Measurements from ENCODE around the gene MYBPC2. TPM values are rescaled to one million over a fixed set of nuclear protein-coding genes. Genes with fewer than 3 reads are reported as not detected.

The MYBPC2 gene
- total RNA-seq, 1 experiment from 2014 or later: 0.18 TPM

- Histone ChIP-seq H3K36me3 (ENCODE audit: control insufficient read depth, insufficient read depth, low read length) (no peaks in the 10 kb centered on the region), H3K27ac (ENCODE audit: low read length) (no peak overlapping the region), H3K9me3 (ENCODE audit: control insufficient read depth, insufficient read depth, low read depth, low read length) (no peaks in the 10 kb centered on the region), H3K4me3 (ENCODE audit: low read depth in 2 of 2, low read length in 2 of 2) (no peak overlapping the region), H3K27me3 (ENCODE audit: control insufficient read depth, insufficient read depth, low read length) (no peaks in the 10 kb centered on the region), H3K4me1 (ENCODE audit: control insufficient read depth, insufficient read depth, low read length) (no peaks in the 10 kb centered on the region)
- intact Hi-C loops (cut with micrococcal nuclease; ENCODE audit: unreplicated experiment) (no loop called here), in situ Hi-C loops (cut with HindIII; ENCODE audit: low pct_unique_long_range_greater_than_20kb, low sequenced_read_pairs) (no loop called here)
- CTCF ChIA-PET: no interaction called here
- no peak for DNase-seq (ENCODE audit: low read depth, low spot score)
- POLR2A ChIA-PET: no interaction called here
- ATAC-seq: no peak
- no peak for TF ChIP-seq SIN3A (IDR thresholded peaks at IDR 0.05; ENCODE audit: borderline replicate concordance, insufficient read depth, low read depth, low read length)
- no peak for TF ChIP-seq CTCF (IDR thresholded peaks at IDR 0.05)
- TF ChIP-seq, protein P1, sequence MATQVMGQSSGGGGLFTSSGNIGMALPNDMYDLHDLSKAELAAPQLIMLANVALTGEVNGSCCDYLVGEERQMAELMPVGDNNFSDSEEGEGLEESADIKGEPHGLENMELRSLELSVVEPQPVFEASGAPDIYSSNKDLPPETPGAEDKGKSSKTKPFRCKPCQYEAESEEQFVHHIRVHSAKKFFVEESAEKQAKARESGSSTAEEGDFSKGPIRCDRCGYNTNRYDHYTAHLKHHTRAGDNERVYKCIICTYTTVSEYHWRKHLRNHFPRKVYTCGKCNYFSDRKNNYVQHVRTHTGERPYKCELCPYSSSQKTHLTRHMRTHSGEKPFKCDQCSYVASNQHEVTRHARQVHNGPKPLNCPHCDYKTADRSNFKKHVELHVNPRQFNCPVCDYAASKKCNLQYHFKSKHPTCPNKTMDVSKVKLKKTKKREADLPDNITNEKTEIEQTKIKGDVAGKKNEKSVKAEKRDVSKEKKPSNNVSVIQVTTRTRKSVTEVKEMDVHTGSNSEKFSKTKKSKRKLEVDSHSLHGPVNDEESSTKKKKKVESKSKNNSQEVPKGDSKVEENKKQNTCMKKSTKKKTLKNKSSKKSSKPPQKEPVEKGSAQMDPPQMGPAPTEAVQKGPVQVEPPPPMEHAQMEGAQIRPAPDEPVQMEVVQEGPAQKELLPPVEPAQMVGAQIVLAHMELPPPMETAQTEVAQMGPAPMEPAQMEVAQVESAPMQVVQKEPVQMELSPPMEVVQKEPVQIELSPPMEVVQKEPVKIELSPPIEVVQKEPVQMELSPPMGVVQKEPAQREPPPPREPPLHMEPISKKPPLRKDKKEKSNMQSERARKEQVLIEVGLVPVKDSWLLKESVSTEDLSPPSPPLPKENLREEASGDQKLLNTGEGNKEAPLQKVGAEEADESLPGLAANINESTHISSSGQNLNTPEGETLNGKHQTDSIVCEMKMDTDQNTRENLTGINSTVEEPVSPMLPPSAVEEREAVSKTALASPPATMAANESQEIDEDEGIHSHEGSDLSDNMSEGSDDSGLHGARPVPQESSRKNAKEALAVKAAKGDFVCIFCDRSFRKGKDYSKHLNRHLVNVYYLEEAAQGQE (IDR thresholded peaks at IDR 0.05; ENCODE audit: insufficient read depth in 1 of 2, low read depth in 2 of 2, low read length in 1 of 2): no peak
- no peak for TF ChIP-seq TCF7L2 (IDR thresholded peaks at IDR 0.05; ENCODE audit: low read depth, low read length)
- TF ChIP-seq POLR2AphosphoS5 (IDR thresholded peaks at IDR 0.05; ENCODE audit: low read depth, low read length): no peak
- BruUV-seq (replicated peaks): no TSS peak
Observed at GRCh38 chr19:50420808-50421207, 11.9 kb upstream of the MYBPC2 start.

- TF ChIP-seq TCF7L2 (IDR thresholded peaks at IDR 0.05; ENCODE audit: low read depth, low read length) (no peak), SIN3A (IDR thresholded peaks at IDR 0.05; ENCODE audit: borderline replicate concordance, insufficient read depth, low read depth, low read length) (no peak), CTCF (IDR thresholded peaks at IDR 0.05) (no peak), POLR2AphosphoS5 (IDR thresholded peaks at IDR 0.05; ENCODE audit: low read depth, low read length) (no peak)
- TF ChIP-seq, protein P1 (IDR thresholded peaks at IDR 0.05; ENCODE audit: insufficient read depth in 1 of 2, low read depth in 2 of 2, low read length in 1 of 2): no peak
- CTCF ChIA-PET: interaction anchor here (0.7 kb wide), 1 partner anchor 381 kb away, joined by 5 read pairs; no protein-coding TSS in a partner anchor
- in situ Hi-C loops (cut with HindIII; ENCODE audit: low pct_unique_long_range_greater_than_20kb, low sequenced_read_pairs): no loop called here
- no peak for DNase-seq (ENCODE audit: low read depth, low spot score)
- Histone ChIP-seq H3K4me1 (ENCODE audit: control insufficient read depth, insufficient read depth, low read length) (no peaks in the 10 kb centered on the region), H3K27ac (ENCODE audit: low read length) (no peak overlapping the region), H3K36me3 (ENCODE audit: control insufficient read depth, insufficient read depth, low read length) (no peaks in the 10 kb centered on the region), H3K9me3 (ENCODE audit: control insufficient read depth, insufficient read depth, low read depth, low read length) (no peaks in the 10 kb centered on the region), H3K27me3 (ENCODE audit: control insufficient read depth, insufficient read depth, low read length) (no peaks in the 10 kb centered on the region), H3K4me3 (ENCODE audit: low read depth in 2 of 2, low read length in 2 of 2) (no peak overlapping the region)
- no TSS peak for BruUV-seq (replicated peaks)
- no peak for ATAC-seq
- POLR2A ChIA-PET: no interaction called here
- intact Hi-C loops (cut with micrococcal nuclease; ENCODE audit: unreplicated experiment): no loop called here
Observed at GRCh38 chr19:50422397-50423278, 10.1 kb upstream of the MYBPC2 start.
